Measurements from ENCODE around the gene TBC1D1. TPM values are rescaled to one million over a fixed set of nuclear protein-coding genes. Genes with fewer than 3 reads are reported as not detected.

The TBC1D1 gene
- total and polyA plus RNA-seq, 2 of the 8 experiments (the other 6 are each of a cell fraction or from before 2014, with no cell fraction given) = 96.9 to 162 TPM

DNA sequence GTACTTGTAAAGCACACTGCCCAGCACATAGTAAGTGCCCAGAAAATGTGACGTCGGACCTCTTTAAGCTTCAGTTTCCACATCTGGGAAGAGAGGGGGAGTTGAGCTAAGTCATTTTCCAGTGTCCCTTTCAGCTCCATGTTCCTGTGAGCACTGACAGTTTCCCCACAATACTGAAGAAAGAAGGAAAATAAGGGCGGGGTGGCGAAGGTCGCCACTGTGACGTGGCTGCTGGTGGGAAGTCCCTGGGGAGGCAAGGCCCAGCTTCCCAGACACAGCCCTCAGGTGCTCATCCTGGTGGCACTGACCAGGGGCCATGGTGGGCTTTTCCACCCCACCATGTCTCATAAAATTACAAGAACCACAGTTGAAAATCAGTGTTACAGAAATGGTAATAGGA, 191.1 kb downstream of the TBC1D1 start (continued):
- TF ChIP-seq CTBP2 (IDR thresholded peaks at IDR 0.05; ENCODE audit: borderline replicate concordance, insufficient read depth, insufficient read length, low read length) (no peak), CBX5 (IDR thresholded peaks at IDR 0.05; ENCODE audit: low read depth, low read length) (no peak), BRCA1 (IDR thresholded peaks at IDR 0.05; ENCODE audit: low read depth, low read length) (no peak), SUZ12 (IDR thresholded peaks at IDR 0.05; ENCODE audit: low read length) (no peak), POLR2A (IDR thresholded peaks at IDR 0.05; ENCODE audit: control extremely low read depth in 1 of 2, low read depth in 2 of 2, low read length in 2 of 2) (no peak), SRF (IDR thresholded peaks at IDR 0.05; ENCODE audit: low read depth, low read length) (no peak), HDAC2 (IDR thresholded peaks at IDR 0.05; ENCODE audit: borderline replicate concordance in 1 of 2, low read depth in 2 of 2, low read length in 2 of 2) (no peak)
